HepG2 (cell line): ENCODE results near the gene C2orf81. TPM values are rescaled to one million over a fixed set of nuclear protein-coding genes. Genes with fewer than 3 reads are reported as not detected.
A peak's percentile ranks its signal among the peaks of the same experiment; 100 is the strongest.

Experiments used
- ATAC-seq: fragments of 200-7000 bp; cut with Tn5 transposase; 3 replicates; pipeline ENCODE4 v1.9.1; 2020; ENCODE audit warnings: mild to moderate bottlenecking, moderate library complexity
- BruUV-seq: library from RNA; stranded (reverse); fragments of 400-500 nt; replicated peaks from 2 replicates; lab custom pipeline; 2021; lab: Mats Ljungman, UMichigan
- CTCF ChIA-PET: fragments of 300-600 bp; formaldehyde crosslinking; extraction: SDS; loops from one replicate; lab custom pipeline; 2021; ENCODE audit warnings: low total read pairs, inconsistent platforms, low intra/inter-chr PET ratio; lab: Yijun Ruan, JAX
- POLR2A ChIA-PET: fragments of 350-600 bp; sonication (Branson Sonifier 250); formaldehyde crosslinking; loops from one replicate; lab custom pipeline; 2020; ENCODE audit warnings: antibody characterized with exemption, inconsistent platforms; lab: Yijun Ruan, JAX
- DNase-seq: peaks from one replicate; pipeline ENCODE4 v3.0.0-alpha.2; 2015; ENCODE audit warnings: low spot score
- FAIRE-seq: peaks from 3 replicates; lab custom pipeline; 2011; peaks lifted over from hg19 to GRCh38; lab: Jason Lieb, UNC
- H2AFZ ChIP-seq: one replicate; pipeline ENCODE4 v1.6.1; 2011; ENCODE audit warnings: low read length, inconsistent platforms
- H3K27ac ChIP-seq: fragments of 300-600 bp; 3 replicates; pipeline ENCODE4 v1.8.0; 2011; ENCODE audit warnings: mixed run types, mild to moderate bottlenecking, mixed read lengths, low read length, inconsistent platforms; ENCODE audit not compliant: insufficient read depth; ENCODE audit errors: extremely low read length
- H3K27me3 ChIP-seq, 2 experiments: fragments of 200-600 bp in 1 of 2; 2 replicates in 1 of 2; 3 replicates in 1 of 2; pipeline versions ENCODE4 v1.6.0 to v1.8.0; 2011; ENCODE audit warnings: low read length in 2 of 2, mild to moderate bottlenecking in 2 of 2, moderate library complexity in 2 of 2, inconsistent platforms in 1 of 2; ENCODE audit not compliant: insufficient read depth in 2 of 2, control insufficient read depth in 1 of 2
- H3K36me3 ChIP-seq, 2 experiments: fragments of 200-600 bp in 1 of 2; replicated peaks in 1 of 2; 2 replicates in 1 of 2; 3 replicates in 1 of 2; pipeline versions ENCODE4 v1.5.1 to v1.8.0; 2011; ENCODE audit warnings: low read length in 2 of 2, inconsistent platforms in 1 of 2; ENCODE audit not compliant: insufficient read depth in 2 of 2, control insufficient read depth in 1 of 2
- H3K4me1 ChIP-seq: 2 replicates; pipeline ENCODE4 v1.5.1; 2012; ENCODE audit warnings: low read length, inconsistent platforms; ENCODE audit not compliant: insufficient read depth
- H3K4me2 ChIP-seq: 2 replicates; pipeline ENCODE4 v1.6.0; 2011; ENCODE audit warnings: low read depth, low read length, inconsistent platforms
- H3K4me3 ChIP-seq, 3 experiments: fragments of 200-600 bp in 1 of 3; sonication (generic), shearing (Covaris generic) in 1 of 3; replicated peaks in 1 of 3; 2 replicates each; pipeline ENCODE4 v1.5.1; 2011 to 2016; ENCODE audit warnings: low read length in 3 of 3, inconsistent platforms in 2 of 3, low read depth in 2 of 3, mild to moderate bottlenecking in 2 of 3, control low read depth in 1 of 3, mixed read lengths in 1 of 3; ENCODE audit not compliant: insufficient read depth in 1 of 3
- H3K79me2 ChIP-seq: one replicate; pipeline ENCODE4 v1.6.1; 2011; ENCODE audit warnings: low read length, inconsistent platforms; ENCODE audit not compliant: insufficient read depth
- H3K9ac ChIP-seq: 2 replicates; pipeline ENCODE4 v1.6.0; 2011; ENCODE audit warnings: mild to moderate bottlenecking, low read depth, low read length, inconsistent platforms; ENCODE audit not compliant: insufficient read depth
- H3K9me3 ChIP-seq: 2 replicates; pipeline ENCODE4 v1.5.1; 2012; ENCODE audit warnings: mild to moderate bottlenecking, low read length
- H4K20me1 ChIP-seq: 2 replicates; pipeline ENCODE4 v1.6.0; 2011; ENCODE audit warnings: inconsistent platforms, mild to moderate bottlenecking, low read length, moderate library complexity; ENCODE audit not compliant: insufficient read depth
- BORCS8-MEF2B ChIP-seq: sonication (generic); formaldehyde crosslinking; IDR thresholded peaks from 2 replicates; pipeline ENCODE4 v1.8.0; 2022; ENCODE audit warnings: mild to moderate bottlenecking, missing genetic modification reagents
- FOXC1 ChIP-seq: sonication (generic); formaldehyde crosslinking; IDR thresholded peaks from 2 replicates; pipeline ENCODE4 v1.8.0; 2022; ENCODE audit warnings: mild to moderate bottlenecking, missing genetic modification reagents, borderline replicate concordance
- GLI4 ChIP-seq: sonication (generic); formaldehyde crosslinking; IDR thresholded peaks from 2 replicates; pipeline ENCODE4 v1.5.1; 2020; ENCODE audit warnings: missing genetic modification reagents, mild to moderate bottlenecking, moderate library complexity, borderline replicate concordance
- GRHL1 ChIP-seq: sonication (generic); formaldehyde crosslinking; conservative IDR thresholded peaks from 2 replicates; pipeline ENCODE4 v1.8.0; 2022; ENCODE audit warnings: missing genetic modification reagents
- MEIS2 ChIP-seq: sonication (generic); formaldehyde crosslinking; IDR thresholded peaks from 2 replicates; pipeline ENCODE4 v1.9.0; 2021; ENCODE audit warnings: mild to moderate bottlenecking, missing genetic modification reagents
- NFE2L2 ChIP-seq: fragments of 150-350 bp; IDR thresholded peaks from 2 replicates; pipeline ENCODE4 v1.6.1; 2014; ENCODE audit warnings: low read length
- PITX1 ChIP-seq: sonication (generic); formaldehyde crosslinking; IDR thresholded peaks from 2 replicates; pipeline ENCODE4 v1.5.1; 2020; ENCODE audit warnings: mild to moderate bottlenecking, missing genetic modification reagents
- TBX3 ChIP-seq: fragments of 450-650 bp; IDR thresholded peaks from 2 replicates; pipeline ENCODE4 v1.6.1; 2017; ENCODE audit warnings: antibody characterized with exemption, mild to moderate bottlenecking, inconsistent platforms, borderline replicate concordance
- THAP11 ChIP-seq: IDR thresholded peaks from 2 replicates; pipeline ENCODE4 v1.6.1; 2016; ENCODE audit warnings: missing biosample characterization, missing genetic modification reagents
- ZBTB46 ChIP-seq: sonication (generic); formaldehyde crosslinking; IDR thresholded peaks from 2 replicates; pipeline ENCODE4 v1.4.0; 2020; ENCODE audit warnings: mild to moderate bottlenecking, missing genetic modification reagents, borderline replicate concordance
- ZNF331 ChIP-seq: sonication (generic); formaldehyde crosslinking; IDR thresholded peaks from 2 replicates; pipeline ENCODE4 v1.4.0; 2020; ENCODE audit warnings: missing genetic modification reagents
- ZNF558 ChIP-seq: sonication (generic); formaldehyde crosslinking; IDR thresholded peaks from 2 replicates; pipeline ENCODE4 v1.9.0; 2022; ENCODE audit warnings: mild to moderate bottlenecking, missing genetic modification reagents, borderline replicate concordance
- WGBS: methylation state at CpG from one replicate; pipeline ENCODE4 v1.1.6; 2017; ENCODE audit warnings: low lambda C conversion rate; 5-methylcytosine and 5-hydroxymethylcytosine counted together
- in situ Hi-C: cut with HindIII; loops from 2 replicates; pipeline ENCODE4 v1.10.0; 2017; ENCODE audit warnings: low pct_unique_long_range_greater_than_20kb; ENCODE audit not compliant: extremely low pct_ligation_motif_present
- intact Hi-C: fragments of 100-400 bp; cut with micrococcal nuclease; formaldehyde crosslinking; loops from one replicate; pipeline ENCODE4 v1.10.0; 2022; ENCODE audit not compliant: unreplicated experiment
- polyA plus RNA-seq, 8 experiments: library from polyadenylated mRNA; depleted of rRNA in 3 of 8; stranded (reverse) in 7 of 8; unstranded in 1 of 8; fragments of >200 nt; fragmentation: Illumina TruSeq in 4 of 8; extraction: Trizol in 4 of 8; gene quantifications; 2 replicates each; pipeline versions ENCODE4 v1.2.1 to v1.2.3, GENCODE V29; 2011 to 2016; ENCODE audit warnings: low read depth in 4 of 8, missing spikeins in 1 of 8, mixed read lengths in 1 of 8; ENCODE audit not compliant: insufficient read depth in 1 of 8
- total RNA-seq, 5 experiments: library from RNA; depleted of rRNA; stranded (reverse); fragments of >200 nt; fragmentation: Illumina TruSeq; extraction: Trizol; gene quantifications; 2 replicates each; pipeline ENCODE4 v1.2.3, GENCODE V29; 2016; ENCODE audit warnings: low read depth in 1 of 5

Gene C2orf81
- total and polyA plus RNA-seq, 2 of the 13 experiments (the other 11 are each of a cell fraction or from before 2014, with no cell fraction given): 0.15 to 0.17 TPM

GRCh38 chr2:74457129-74457548, 35.7 kb upstream of the C2orf81 start (continued):
- TF ChIP-seq ZBTB46 (CRISPR knock-in tag) (no peak), PITX1 (CRISPR knock-in tag) (no peak), GLI4 (CRISPR knock-in tag) (no peak), ZNF331 (CRISPR knock-in tag) (peak; percentile 52), THAP11 (CRISPR knock-in tag) (peak; percentile 38; the same call in 1 of the 2 replicates), ZNF558 (0 out of 2 replicates have a peak, but pooled peaks have one; percentile 21)

GRCh38 chr2:74454654-74455511, 33.5 kb upstream of the C2orf81 start, which contains the start of gene INO80B:
TSS of gene INO80B (plus strand) at chr2:74455087. CDS start at chr2:74455117, 30 bp downstream.
- in situ Hi-C loops: no loop called here
- no peaks in the 10 kb centered on the region for H3K9me3 ChIP-seq
- no peaks in the 10 kb centered on the region for H4K20me1 ChIP-seq
- DNase-seq: peak; percentile 97
- no peaks in the 10 kb centered on the region; a peak in 1 of 5 replicates for H3K27me3 ChIP-seq
- BruUV-seq: TSS peak; percentile 38
- peak within 1 kb of the TSS; percentile 17 for H3K27ac ChIP-seq
- peak within 1 kb of the TSS; percentile 65 to 89 (median 84) for H3K4me3 ChIP-seq
- ChIA-PET POLR2A (interaction anchor here (0.8 to 12.4 kb wide), 16 partner anchors 12 to 74 kb away, joined by 3 to 342 read pairs (median 6); partner anchors contain the start of genes AUP1, CCDC142, DQX1 and HTRA2), CTCF (interaction anchor here (0.9 kb wide), 1 partner anchor 28 kb away, joined by 3 read pairs; the partner anchor contains the start of genes CCDC142 and TTC31)
- H3K79me2 ChIP-seq: peaks cover 22% of the 10 kb centered on the region
- intact Hi-C loops: loop anchor here (1.0 kb wide), 2 partner anchors 15 to 28 kb away; partner anchors contain the start of gene TTC31
- WGBS: 4% methylated on average over 39 of the region's 40 CpGs
- peak within 1 kb of the TSS; percentile 71 for H3K9ac ChIP-seq
- ATAC-seq: peak; percentile 22
- FAIRE-seq: peak; percentile 94
- peak within 1 kb of the TSS; percentile 32 for H2AFZ ChIP-seq
- no peaks in the 10 kb centered on the region for H3K36me3 ChIP-seq
- peak within 1 kb of the TSS; percentile 98 for H3K4me2 ChIP-seq
- H3K4me1 ChIP-seq: peaks cover 50% of the 10 kb centered on the region
- TF ChIP-seq MEIS2: peak; percentile 74; the same call in 1 of the 2 replicates
- peak; percentile 93; the same call in 1 of the 2 replicates for TF ChIP-seq FOXC1 (CRISPR knock-in tag)
- no peak for TF ChIP-seq NFE2L2
- no peak for TF ChIP-seq GRHL1 (CRISPR knock-in tag)
- peak; percentile 8; the same call in 1 of the 2 replicates for TF ChIP-seq TBX3
- TF ChIP-seq BORCS8-MEF2B (CRISPR knock-in tag): peak; percentile 91
